ENCODE measurements around the gene INO80C.

INO80C gene

GRCh38 chr18:35436076-35436649 lies 61.6 kb downstream of the INO80C start:
- no peak for TF ChIP-seq CTCF (IDR thresholded peaks at IDR 0.05; ENCODE audit: insufficient read depth, low read depth, low read length, missing control alignments)
- no peak overlapping the region for H3K4me3 ChIP-seq (ENCODE audit: low read length)
- DNase-seq (ENCODE audit: low read depth): no peak

- DNase-seq (ENCODE audit: low read depth): no peak
- no peak for TF ChIP-seq CTCF (IDR thresholded peaks at IDR 0.05; ENCODE audit: insufficient read depth, low read depth, low read length, missing control alignments)
- no peak overlapping the region for H3K4me3 ChIP-seq (ENCODE audit: low read length)
Measured at GRCh38 chr18:35435401-35435800, 62.4 kb downstream of the INO80C start.

- TF ChIP-seq CTCF (IDR thresholded peaks at IDR 0.05; ENCODE audit: insufficient read depth, low read depth, low read length, missing control alignments): no peak
- DNase-seq (ENCODE audit: low read depth): no peak
- no peak overlapping the region for H3K4me3 ChIP-seq (ENCODE audit: low read length)
Measured at GRCh38 chr18:35432565-35433001, 65.2 kb downstream of the INO80C start.

- DNase-seq (ENCODE audit: low read depth): no peak
- H3K4me3 ChIP-seq (ENCODE audit: low read length): no peak overlapping the region
- no peak for TF ChIP-seq CTCF (IDR thresholded peaks at IDR 0.05; ENCODE audit: insufficient read depth, low read depth, low read length, missing control alignments)
Measured at GRCh38 chr18:35431374-35431741, 66.4 kb downstream of the INO80C start.

GRCh38 chr18:35430721-35431373 lies 66.9 kb downstream of the INO80C start:
- DNase-seq (ENCODE audit: low read depth): no peak
- TF ChIP-seq CTCF (IDR thresholded peaks at IDR 0.05; ENCODE audit: insufficient read depth, low read depth, low read length, missing control alignments): no peak

GRCh38 chr18:35426786-35427185 lies 71.0 kb downstream of the INO80C start:
- DNase-seq (ENCODE audit: low read depth): no peak
- no peak overlapping the region for H3K4me3 ChIP-seq (ENCODE audit: low read length)
- no peak for TF ChIP-seq CTCF (IDR thresholded peaks at IDR 0.05; ENCODE audit: insufficient read depth, low read depth, low read length, missing control alignments)

More at GRCh38 chr18:35430721-35431373, 66.9 kb downstream of the INO80C start:
- H3K4me3 ChIP-seq (ENCODE audit: low read length): no peak overlapping the region

- no peak for DNase-seq (ENCODE audit: low read depth)
- no peak for TF ChIP-seq CTCF (IDR thresholded peaks at IDR 0.05; ENCODE audit: insufficient read depth, low read depth, low read length, missing control alignments)
Measured at GRCh38 chr18:35424356-35424755, 73.4 kb downstream of the INO80C start.

More at GRCh38 chr18:35424356-35424755, 73.4 kb downstream of the INO80C start:
- H3K4me3 ChIP-seq (ENCODE audit: low read length): no peak overlapping the region

All from epithelial cell of esophagus (primary cell).